GM19397 (cell line): ENCODE data around the gene PRKCH.

ENCODE experiments used
- ATAC-seq: cut with Tn5 transposase; IDR thresholded peaks from one replicate; pipeline ENCODE4 v1.9.1; 2021; ENCODE audit warnings: mild to moderate bottlenecking, moderate library complexity; ENCODE audit not compliant: unreplicated experiment

Gene PRKCH

DNA sequence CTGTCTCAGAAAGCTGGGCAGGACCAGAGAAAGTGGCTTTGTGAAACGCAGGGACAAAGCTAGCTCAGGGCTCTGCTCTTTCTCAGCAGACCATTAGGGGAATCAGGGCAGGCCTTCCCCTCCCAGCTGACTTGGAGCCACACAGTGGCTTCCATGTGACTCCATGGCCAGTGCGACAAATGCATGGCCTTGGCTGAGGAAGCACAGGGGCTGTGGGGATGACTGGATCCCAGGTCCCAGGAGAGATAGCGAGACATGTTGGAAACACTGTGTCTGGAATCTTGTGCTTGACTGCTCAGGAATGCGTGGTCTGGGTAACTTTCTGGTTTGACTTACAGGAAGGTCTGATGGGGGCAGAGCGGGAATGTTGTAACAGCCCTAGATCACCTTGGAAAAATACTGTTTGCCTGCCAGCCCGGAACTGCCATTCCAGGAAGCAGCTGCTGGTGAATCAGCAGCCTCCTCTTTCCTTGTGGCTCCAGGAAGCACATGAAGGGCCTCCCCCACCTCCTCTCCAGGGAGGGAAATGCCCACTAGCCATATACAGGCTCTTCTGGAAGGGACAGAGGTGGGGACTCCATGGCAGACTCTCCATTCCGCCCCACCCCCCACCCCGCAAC lies 240.4 kb downstream of the PRKCH start:
- ATAC-seq = no peak

DNA sequence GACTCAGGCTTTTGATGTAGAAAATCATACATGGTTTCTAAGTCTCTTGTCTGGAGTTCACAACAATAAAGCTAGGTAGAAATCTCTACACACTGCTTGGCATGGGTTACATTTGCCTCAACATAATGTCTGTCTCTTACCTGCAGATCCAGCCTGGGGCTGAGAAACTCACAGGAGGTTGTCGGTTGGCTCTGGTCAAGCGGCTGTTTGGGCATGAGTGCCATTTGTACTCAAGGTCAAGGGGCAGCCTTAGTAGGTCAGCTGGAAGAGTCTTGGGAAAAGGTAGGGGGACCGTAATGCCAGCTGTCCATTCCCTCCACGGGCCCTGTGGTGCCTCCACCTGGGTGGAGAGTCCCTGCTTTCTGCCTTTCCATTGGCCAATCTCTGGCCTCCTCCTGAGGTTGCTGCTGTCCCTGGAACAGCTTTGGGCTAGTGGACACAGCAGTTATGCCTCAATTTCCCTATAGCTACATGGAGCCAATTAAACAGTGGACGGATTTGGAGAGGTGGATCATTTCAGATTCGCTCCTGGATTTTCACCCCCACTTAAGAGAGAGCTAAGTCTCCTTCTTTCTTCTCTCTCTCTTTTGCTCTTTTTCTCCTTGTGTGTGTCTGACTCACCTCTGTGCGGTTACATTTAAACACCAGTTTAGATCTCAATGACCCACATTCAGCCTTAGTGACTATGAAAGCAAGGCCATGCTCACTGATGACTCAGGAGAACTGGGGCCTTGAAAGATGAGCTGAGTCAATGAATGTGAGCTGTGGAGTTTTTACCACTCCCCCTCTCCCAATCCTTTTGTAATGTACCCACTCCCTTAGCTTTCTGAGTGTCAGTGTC lies 241.2 kb downstream of the PRKCH start:
- no peak for ATAC-seq

DNA sequence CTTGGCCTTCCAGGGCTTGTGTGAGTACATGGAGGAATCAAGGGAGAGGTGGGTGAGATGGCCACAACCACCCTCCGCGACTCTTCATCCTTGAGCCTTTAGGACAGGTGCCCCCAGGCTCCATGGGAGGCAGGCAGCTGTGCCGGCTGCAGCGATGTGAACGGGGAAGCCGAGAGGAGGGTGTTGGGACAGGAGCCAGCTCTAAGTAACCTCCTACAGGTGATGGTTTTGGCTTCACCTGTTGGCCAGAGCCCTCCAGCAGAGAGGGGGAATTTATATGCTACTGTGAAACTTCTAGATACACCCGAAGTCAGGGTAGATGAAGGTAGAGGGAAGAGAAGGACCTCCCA lies 241.8 kb downstream of the PRKCH start:
- ATAC-seq = no peak

DNA sequence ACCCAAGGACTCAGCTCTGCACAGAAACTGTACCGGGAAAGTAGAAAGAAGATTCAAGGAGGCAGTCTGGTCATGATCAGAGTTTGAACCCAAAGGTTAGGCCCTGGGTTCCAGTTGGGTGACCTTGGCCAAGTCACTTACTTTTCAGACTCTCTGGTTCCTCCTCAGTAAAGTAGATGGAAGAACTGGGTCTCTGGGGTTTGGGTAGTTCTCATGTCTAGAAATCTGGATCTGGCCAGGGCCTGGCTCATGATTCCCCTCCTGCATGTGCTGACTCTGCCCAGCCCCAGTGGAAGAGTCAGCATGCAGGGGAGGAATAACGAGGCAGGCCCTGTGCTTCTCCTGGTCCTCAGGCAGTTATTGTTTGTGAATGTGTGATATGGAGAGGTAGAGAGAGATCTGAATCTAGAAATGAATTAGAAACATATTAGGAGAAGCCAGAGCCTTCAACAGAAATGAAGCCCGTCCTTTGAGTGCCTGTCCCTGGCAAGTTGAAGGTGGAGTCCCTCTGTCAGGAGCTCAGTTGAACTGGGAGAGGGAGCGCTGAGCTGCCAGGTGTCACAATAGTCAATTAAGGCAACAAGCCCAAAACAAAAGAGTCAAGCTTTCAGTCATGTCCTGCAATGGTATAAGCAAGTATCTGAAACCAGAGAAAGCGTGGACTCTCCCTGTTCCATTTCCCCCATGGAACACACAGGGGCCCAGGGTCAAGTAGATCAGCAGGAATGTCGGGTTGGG lies 242.7 kb downstream of the PRKCH start:
- ATAC-seq = no peak

DNA sequence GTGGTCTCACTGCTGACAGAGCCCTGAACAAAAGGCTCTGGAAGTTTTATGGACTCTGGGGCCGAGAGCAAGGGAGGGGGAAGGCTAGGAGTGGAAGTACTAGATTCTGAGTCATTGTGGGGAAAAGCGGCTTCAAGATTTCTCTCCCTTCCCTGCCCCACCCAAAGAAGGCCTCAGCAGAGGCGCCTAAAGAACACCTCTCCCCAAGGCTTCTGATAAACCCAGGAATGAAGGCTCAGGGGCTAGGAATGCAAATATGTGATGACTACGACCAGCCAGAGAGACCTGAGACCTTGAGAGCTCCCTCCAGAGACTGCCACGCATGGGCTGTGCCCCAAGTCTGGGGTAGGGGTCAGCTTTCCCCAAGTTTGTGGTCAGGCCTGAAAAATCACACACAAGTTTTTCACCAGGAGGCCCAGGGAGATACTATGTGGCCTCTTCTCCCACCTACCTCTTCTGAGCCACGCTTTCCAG lies 243.3 kb downstream of the PRKCH start:
- ATAC-seq = no peak

DNA sequence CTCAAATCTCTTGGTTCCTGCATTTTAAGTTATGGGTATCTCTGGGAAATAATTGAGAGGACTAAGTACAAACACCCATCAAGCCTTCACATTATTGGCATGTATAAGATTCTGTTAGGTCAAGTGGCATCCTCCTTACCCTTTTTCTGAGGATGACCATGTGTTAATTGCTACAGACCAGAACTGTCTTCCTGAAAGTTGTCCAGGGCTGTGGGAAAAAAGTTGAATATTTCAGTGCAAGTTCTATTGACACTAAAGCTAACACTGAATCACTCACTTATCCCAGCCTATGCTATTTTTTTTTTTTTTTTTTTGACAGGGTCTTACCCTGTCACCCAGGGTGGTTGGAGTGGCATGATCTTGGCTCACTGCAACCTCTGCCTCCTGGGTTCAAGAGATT lies 243.8 kb downstream of the PRKCH start:
- ATAC-seq = no peak

DNA sequence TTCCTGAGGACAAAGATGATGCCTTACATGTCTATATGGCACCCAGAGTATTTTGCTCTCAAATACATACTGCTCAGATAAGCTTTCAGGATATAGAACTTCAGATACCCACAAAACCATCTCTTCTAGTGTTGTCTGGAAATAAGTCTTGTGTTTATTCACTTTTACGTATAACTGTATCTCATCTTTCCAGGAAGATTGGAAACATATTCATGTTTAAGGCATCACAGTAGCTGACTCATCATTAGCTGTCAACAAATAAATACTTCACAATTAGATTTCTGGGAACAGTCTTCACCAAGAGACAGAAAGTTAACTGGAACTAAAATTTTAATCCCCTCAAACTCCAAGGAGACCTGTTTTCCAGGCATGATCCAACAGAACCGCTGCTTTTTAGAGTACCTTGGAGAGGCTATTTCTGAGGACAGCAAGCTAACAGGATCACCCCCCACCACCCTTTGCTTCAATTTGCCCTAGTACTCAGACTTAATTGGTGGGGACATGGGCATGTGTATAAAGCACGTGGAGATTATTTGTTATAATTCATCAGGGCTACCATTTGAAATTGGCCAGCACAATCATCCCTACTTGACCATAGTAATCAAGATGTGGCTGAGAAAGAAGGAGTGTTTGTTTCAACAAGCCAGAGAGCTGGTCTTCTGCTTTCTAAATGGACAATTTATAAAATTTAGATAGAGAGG lies 244.6 kb downstream of the PRKCH start:
- no peak for ATAC-seq

DNA sequence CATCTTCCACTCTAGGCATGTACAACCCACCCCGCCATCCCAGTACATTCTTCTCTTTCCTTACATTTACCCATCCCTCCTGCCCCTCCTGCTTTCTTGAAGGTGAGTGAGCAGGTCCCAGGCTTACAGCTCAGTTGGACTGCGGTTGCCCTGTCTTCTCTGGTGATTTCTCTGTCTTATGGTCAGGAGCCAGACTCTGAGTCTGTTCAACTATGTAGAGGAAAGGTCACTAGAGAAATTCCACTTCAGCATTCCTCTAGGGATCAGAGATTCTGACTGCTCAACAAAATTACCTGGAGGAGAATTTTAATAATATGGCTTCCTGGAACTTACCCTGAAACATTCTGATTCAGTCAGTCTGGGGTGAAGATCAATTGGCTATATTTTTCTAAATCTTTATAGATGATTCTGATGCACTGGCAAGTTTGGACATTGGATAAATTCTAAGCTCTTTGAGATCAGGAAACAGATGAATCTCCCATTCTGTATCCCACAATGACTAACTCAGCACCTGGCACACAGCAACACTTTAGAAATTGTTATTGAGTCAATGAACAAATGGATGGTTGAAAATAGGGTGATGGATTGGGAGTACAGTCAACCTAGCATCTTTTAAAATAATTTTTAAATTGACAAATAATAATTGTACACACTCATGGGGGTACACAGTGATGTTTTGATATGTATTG lies 245.3 kb downstream of the PRKCH start:
- ATAC-seq = no peak

DNA sequence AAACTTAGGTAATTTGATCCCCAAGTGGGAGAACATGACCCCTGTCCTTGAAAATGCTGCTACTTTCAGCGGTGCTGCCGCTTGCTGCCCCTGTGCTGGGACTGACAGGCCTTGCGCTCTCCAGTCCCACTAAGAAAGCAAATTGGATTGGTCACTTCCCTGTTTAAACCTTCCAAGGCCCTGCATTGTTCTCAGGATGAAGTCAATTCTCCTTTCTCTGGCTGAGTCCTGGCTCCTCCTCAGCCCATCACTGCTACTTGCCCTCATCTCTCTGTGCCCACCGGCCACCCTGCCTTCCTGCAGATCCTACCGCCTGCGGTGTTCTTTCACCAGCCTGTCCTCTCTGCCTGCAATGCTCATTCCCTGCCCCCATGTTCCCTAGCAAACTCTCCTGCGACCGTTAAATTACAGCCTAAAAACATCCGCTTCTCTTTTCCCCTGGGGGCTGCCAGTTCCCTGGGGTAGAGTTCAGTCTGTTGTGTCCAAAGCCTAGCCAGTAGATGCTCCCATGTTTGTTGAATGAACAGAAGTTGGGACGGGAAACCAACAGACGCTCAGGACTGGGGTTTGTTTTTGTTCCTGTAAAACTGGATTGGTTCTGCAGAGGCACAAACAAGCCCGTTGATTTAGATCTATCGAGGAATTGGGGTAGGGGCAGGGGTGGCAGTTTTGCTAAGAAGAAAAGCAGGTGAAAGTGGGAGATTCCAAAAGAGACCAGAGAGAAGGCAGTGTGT lies 246.6 kb downstream of the PRKCH start:
- ATAC-seq = peak; percentile 1

GRCh38 chr14:61568572-61569011 lies 247.2 kb downstream of the PRKCH start:
- ATAC-seq = peak; percentile 91

- no peak for ATAC-seq
Measured at GRCh38 chr14:61569308-61569707, 247.9 kb downstream of the PRKCH start.

DNA sequence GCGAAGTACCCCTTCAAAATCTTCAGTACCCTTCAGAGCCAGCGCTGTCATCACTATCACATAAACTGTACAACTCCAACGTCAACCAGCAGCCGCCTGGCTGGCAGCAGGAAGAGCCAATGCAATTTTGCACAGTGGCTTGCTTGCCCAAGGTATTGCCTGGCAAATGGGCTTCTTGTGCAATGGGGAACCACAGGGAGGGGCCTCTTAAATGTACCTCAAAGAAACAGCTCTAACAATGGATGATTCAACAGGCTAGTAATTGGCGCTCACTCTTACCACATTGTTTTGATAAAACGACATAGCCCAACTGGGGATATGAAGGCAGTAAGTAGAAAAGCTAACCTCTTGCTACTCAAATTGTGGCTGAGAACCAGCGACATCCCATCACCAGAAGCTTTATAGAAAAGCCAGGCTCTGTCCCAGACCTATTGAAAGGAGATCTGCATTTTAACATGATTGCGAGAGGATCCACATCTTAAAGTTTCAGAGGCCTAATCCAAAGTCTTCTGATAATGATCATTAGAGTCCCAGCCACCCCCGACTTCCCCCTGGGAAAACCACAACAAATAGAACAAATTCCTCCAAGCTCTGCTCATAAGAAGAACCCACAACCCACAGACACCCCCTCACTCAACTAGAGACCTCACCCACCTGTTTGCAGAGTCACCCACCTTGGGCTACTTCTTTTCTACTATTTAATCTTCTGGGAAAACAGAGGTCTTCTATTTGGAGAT lies 248.6 kb downstream of the PRKCH start:
- no peak for ATAC-seq

GRCh38 chr14:61570549-61571290 lies 249.3 kb downstream of the PRKCH start:
- no peak for ATAC-seq

DNA sequence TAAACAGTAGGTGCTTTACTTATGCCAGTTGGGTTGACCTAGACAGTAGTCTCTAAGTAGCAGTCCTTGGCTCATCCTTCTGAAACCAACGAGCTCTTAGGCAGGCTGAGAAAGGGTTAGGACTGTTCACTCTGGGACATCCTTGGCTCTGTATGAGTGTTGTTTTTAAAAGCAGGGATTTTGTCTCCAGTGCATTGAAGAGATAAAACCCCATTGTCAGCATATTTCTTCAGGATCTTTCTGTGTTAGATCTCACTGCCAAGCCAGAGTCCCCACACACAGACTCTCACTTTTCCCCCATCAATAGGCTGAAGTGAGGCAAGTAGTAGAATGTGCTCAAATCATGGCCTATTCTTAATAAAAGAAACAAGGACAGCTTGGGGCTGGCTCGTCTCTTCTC lies 250.5 kb downstream of the PRKCH start:
- ATAC-seq = no peak

DNA sequence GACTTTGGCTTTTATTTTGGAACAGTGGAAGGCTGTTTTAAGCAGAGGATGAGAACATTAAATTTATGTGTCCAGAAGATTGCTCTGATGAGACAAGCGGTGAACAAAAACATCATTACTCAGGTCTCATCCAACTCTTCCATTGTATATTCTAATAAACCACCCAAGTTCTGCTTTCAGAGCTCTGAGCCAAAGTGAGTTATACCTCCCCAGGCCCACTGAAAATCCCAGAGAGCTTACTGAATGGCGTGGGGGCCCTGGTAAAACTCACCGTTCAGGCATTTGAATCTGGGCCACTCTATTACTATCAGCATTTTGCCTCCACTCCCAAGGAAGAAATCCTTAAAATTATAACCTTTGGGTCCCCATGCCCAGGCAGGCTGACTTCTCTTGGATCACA lies 251.9 kb downstream of the PRKCH start:
- no peak for ATAC-seq

- no peak for ATAC-seq
Measured at GRCh38 chr14:61573748-61574513, 252.6 kb downstream of the PRKCH start.

DNA sequence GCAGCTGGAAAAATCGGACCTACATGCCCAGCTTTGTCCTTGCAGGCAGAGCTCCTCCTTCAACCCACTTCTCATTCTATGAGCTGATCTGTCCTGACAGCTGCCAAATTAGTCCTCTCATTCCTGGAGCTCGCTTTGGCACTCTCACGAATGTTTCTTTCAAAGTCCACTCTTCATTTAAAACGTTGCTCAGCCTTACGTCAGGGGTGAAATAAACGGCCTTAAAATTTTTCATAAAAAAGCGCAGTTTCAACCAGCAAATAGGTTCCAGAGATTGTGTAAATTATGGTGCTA lies 253.1 kb downstream of the PRKCH start:
- no peak for ATAC-seq

DNA sequence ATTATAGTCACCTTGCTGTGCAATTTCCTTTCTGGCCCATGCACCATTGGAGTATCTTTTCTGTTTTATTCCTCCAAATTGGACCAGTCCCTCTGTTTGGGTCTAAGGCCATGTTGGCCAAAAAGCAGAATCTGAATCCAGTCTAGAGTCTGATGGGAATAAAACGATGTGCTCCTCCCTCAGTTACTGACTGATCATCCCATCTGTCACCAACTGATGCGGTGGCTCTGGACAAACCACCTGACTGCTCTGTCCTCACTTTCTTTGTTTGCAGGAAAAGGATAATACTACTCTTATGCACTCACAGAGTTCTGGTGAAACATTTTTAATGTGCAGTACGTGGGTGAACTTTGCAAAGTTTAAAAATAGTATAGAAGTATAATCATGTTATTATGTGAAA lies 253.7 kb downstream of the PRKCH start:
- no peak for ATAC-seq
